GM23338 (cell line): ENCODE measurements around the gene SCN2A. TPM values are rescaled to one million over a fixed set of nuclear protein-coding genes. Genes with fewer than 3 reads are reported as not detected.

ENCODE experiments used
- ATAC-seq: fragments of 200-7000 bp; cut with Tn5 transposase; 3 replicates; pipeline ENCODE4 v1.9.1; 2020
- DNase-seq: peaks from one replicate; pipeline ENCODE4 v3.0.0-alpha.2; 2015; ENCODE audit warnings: low spot score
- H2AFZ ChIP-seq: fragments of 200-600 bp; sonication (generic); 2 replicates; pipeline ENCODE4 v1.8.0; 2016; ENCODE audit warnings: antibody characterized with exemption, mild to moderate bottlenecking, moderate library complexity
- H3F3A ChIP-seq: fragments of 200-600 bp; sonication (generic); replicated peaks from 2 replicates; pipeline ENCODE4 v1.8.0; 2017; ENCODE audit warnings: antibody characterized with exemption, mixed run types, low read depth
- H3K27ac ChIP-seq: fragments of 200-600 bp; sonication (generic); 2 replicates; pipeline ENCODE4 v1.6.1; 2016; ENCODE audit warnings: low read depth
- H3K27me3 ChIP-seq: fragments of 200-600 bp; sonication (generic); 2 replicates; pipeline ENCODE4 v1.8.0; 2016; ENCODE audit warnings: mild to moderate bottlenecking, mixed run types, moderate library complexity; ENCODE audit not compliant: insufficient read depth
- H3K36me3 ChIP-seq: fragments of 200-600 bp; sonication (generic); 2 replicates; pipeline ENCODE4 v1.8.0; 2016; ENCODE audit warnings: mild to moderate bottlenecking; ENCODE audit not compliant: insufficient read depth
- H3K4me1 ChIP-seq: fragments of 200-600 bp; sonication (generic); 2 replicates; pipeline ENCODE4 v1.8.0; 2016; ENCODE audit warnings: mild to moderate bottlenecking, moderate library complexity; ENCODE audit not compliant: insufficient read depth
- H3K4me2 ChIP-seq: fragments of 200-600 bp; sonication (generic); 2 replicates; pipeline ENCODE4 v1.7.1; 2017; ENCODE audit warnings: mixed run types
- H3K4me3 ChIP-seq: fragments of 200-600 bp; sonication (generic); 2 replicates; pipeline ENCODE4 v1.6.1; 2016; ENCODE audit warnings: mixed run types
- H3K79me2 ChIP-seq: fragments of 200-600 bp; sonication (generic); replicated peaks from 2 replicates; pipeline ENCODE4 v1.8.0; 2017; ENCODE audit warnings: mild to moderate bottlenecking; ENCODE audit not compliant: insufficient read depth
- H3K9me2 ChIP-seq: fragments of 200-600 bp; sonication (generic); 2 replicates; pipeline ENCODE4 v1.8.0; 2017; ENCODE audit not compliant: insufficient read depth
- H4K20me1 ChIP-seq: fragments of 200-600 bp; sonication (generic); replicated peaks from 2 replicates; pipeline ENCODE4 v1.8.0; 2017; ENCODE audit warnings: mild to moderate bottlenecking; ENCODE audit not compliant: insufficient read depth
- H3K27ac Mint-ChIP-seq: 2 replicates; pipeline ENCODE4 v1.8.0; 2020; ENCODE audit warnings: inconsistent platforms, mild to moderate bottlenecking, moderate library complexity, mixed read lengths
- H3K27me3 Mint-ChIP-seq: 3 replicates; pipeline ENCODE4 v1.8.0; 2022; ENCODE audit warnings: low read depth, mild to moderate bottlenecking, moderate library complexity, mixed read lengths, inconsistent platforms; ENCODE audit not compliant: insufficient read depth, poor library complexity
- H3K36me3 Mint-ChIP-seq: 3 replicates; pipeline ENCODE4 v1.8.0; 2021; ENCODE audit warnings: low read depth, mild to moderate bottlenecking, inconsistent platforms, moderate library complexity, mixed read lengths
- H3K4me1 Mint-ChIP-seq: 3 replicates; pipeline ENCODE4 v1.8.0; 2020; ENCODE audit warnings: mild to moderate bottlenecking, inconsistent platforms, mixed read lengths
- H3K4me3 Mint-ChIP-seq: 3 replicates; pipeline ENCODE4 v1.8.0; 2021; ENCODE audit warnings: moderate library complexity, mild to moderate bottlenecking, inconsistent platforms, mixed read lengths
- H3K9me3 Mint-ChIP-seq: 3 replicates; pipeline ENCODE4 v1.8.0; 2020; ENCODE audit warnings: moderate library complexity, mild to moderate bottlenecking, inconsistent platforms, mixed read lengths
- CREB1 ChIP-seq: fragments of 250-450 bp; sonication (Bioruptor Pico); IDR thresholded peaks from 2 replicates; pipeline ENCODE4 v1.5.0; 2020; ENCODE audit warnings: low read depth, mild to moderate bottlenecking, moderate library complexity
- CTCF ChIP-seq, 2 experiments: fragments of 200-600 bp in 1 of 2; sonication (generic) in 1 of 2; conservative IDR thresholded peaks; 2 replicates each; pipeline versions ENCODE4 v1.5.1 to v1.6.1; 2016 to 2017; ENCODE audit warnings: antibody characterized with exemption in 2 of 2, low read depth in 2 of 2, mild to moderate bottlenecking in 2 of 2, moderate library complexity in 1 of 2
- EZH2 ChIP-seq: fragments of 200-600 bp; sonication (generic); IDR thresholded peaks from one replicate; pipeline ENCODE4 v1.8.0; 2017; ENCODE audit warnings: antibody characterized with exemption, mild to moderate bottlenecking, low read depth; ENCODE audit not compliant: unreplicated experiment
- EZH2phosphoT487 ChIP-seq: fragments of 200-600 bp; sonication (generic); IDR thresholded peaks from one replicate; pipeline ENCODE4 v1.8.1; 2018; ENCODE audit warnings: antibody characterized with exemption; ENCODE audit not compliant: unreplicated experiment
- JUNB ChIP-seq: IDR thresholded peaks from one replicate; pipeline ENCODE4 v1.6.1; 2016; ENCODE audit warnings: antibody characterized with exemption; ENCODE audit not compliant: unreplicated experiment
- NANOG ChIP-seq: IDR thresholded peaks from 2 replicates; pipeline ENCODE4 v1.6.1; 2016; ENCODE audit warnings: antibody characterized with exemption, borderline replicate concordance
- STAT1 ChIP-seq: IDR thresholded peaks from one replicate; pipeline ENCODE4 v1.6.1; 2016; ENCODE audit warnings: antibody characterized with exemption; ENCODE audit not compliant: unreplicated experiment
- ZNF114 ChIP-seq: fragments of 250-450 bp; sonication (Bioruptor Pico); IDR thresholded peaks from 2 replicates; pipeline ENCODE4 v1.5.0; 2020; ENCODE audit warnings: mild to moderate bottlenecking, moderate library complexity
- ZNF331 ChIP-seq: fragments of 250-450 bp; sonication (Bioruptor Pico); IDR thresholded peaks from 2 replicates; pipeline ENCODE4 v1.5.0; 2020; ENCODE audit warnings: low read depth, mild to moderate bottlenecking, moderate library complexity
- polyA plus RNA-seq: library from polyadenylated mRNA; unstranded; fragments of >200 nt; fragmentation: Nextera tagmentation; extraction: Ambion mirVana; gene quantifications from 2 replicates; pipeline ENCODE4 v1.2.1, GENCODE V29; 2016
- total RNA-seq: library from RNA; depleted of rRNA; stranded (reverse); fragments of >200 nt; shearing (Covaris generic); gene quantifications from 2 replicates; pipeline ENCODE4 v1.2.3, GENCODE V29; 2014
- TF ChIP-seq, protein P1 (sequence below): IDR thresholded peaks from one replicate; pipeline ENCODE4 v1.6.1; 2018; ENCODE audit warnings: antibody characterized with exemption; ENCODE audit not compliant: unreplicated experiment

Gene SCN2A
- total and polyA plus RNA-seq, 2 experiments from 2014 or later = 0.45 to 0.52 TPM

DNA sequence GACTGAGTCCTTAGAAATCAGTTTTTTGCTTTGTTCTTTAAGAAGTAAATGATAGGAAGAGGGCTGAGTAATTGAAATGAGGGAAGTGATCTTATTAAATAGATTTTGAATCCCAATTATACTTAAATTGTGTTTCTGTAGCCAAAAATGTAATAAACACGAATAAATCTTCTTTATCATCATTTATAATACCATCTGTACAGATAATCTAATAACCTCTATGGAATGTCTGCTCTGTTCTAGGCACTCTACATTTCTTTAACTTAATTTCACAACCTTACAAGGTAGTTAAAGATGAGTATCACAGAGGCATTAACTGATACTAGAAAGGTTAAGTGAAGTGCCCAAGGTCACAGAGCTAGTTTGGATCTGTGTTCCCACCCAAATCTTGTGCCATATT, 14.3 kb upstream of the SCN2A start:
- Mint-ChIP-seq H3K4me1 (peaks cover 10% of the 10 kb centered on the region), H3K4me3 (no peak overlapping the region), H3K9me3 (no peaks in the 10 kb centered on the region), H3K36me3 (no peaks in the 10 kb centered on the region), H3K27me3 (no peaks in the 10 kb centered on the region), H3K27ac (no peak overlapping the region)
- ATAC-seq (no peak), DNase-seq (no peak)
- Histone ChIP-seq H3K27ac (no peak overlapping the region), H4K20me1 (no peaks in the 10 kb centered on the region), H2AFZ (no peak overlapping the region), H3K79me2 (no peaks in the 10 kb centered on the region), H3K4me1 (peaks cover 5% of the 10 kb centered on the region; the same call in 1 of the 2 replicates), H3F3A (no peaks in the 10 kb centered on the region), H3K27me3 (no peaks in the 10 kb centered on the region), H3K9me2 (no peaks in the 10 kb centered on the region), H3K36me3 (no peaks in the 10 kb centered on the region), H3K4me3 (no peak overlapping the region), H3K4me2 (no peak overlapping the region)
- TF ChIP-seq NANOG = no peak
- no peak for TF ChIP-seq CTCF (conservative IDR thresholded peaks at IDR 0.05; ENCODE audit: low read depth in 2 of 2)
- TF ChIP-seq EZH2 = no peak
- TF ChIP-seq EZH2phosphoT487 = no peak
- TF ChIP-seq, protein P1, sequence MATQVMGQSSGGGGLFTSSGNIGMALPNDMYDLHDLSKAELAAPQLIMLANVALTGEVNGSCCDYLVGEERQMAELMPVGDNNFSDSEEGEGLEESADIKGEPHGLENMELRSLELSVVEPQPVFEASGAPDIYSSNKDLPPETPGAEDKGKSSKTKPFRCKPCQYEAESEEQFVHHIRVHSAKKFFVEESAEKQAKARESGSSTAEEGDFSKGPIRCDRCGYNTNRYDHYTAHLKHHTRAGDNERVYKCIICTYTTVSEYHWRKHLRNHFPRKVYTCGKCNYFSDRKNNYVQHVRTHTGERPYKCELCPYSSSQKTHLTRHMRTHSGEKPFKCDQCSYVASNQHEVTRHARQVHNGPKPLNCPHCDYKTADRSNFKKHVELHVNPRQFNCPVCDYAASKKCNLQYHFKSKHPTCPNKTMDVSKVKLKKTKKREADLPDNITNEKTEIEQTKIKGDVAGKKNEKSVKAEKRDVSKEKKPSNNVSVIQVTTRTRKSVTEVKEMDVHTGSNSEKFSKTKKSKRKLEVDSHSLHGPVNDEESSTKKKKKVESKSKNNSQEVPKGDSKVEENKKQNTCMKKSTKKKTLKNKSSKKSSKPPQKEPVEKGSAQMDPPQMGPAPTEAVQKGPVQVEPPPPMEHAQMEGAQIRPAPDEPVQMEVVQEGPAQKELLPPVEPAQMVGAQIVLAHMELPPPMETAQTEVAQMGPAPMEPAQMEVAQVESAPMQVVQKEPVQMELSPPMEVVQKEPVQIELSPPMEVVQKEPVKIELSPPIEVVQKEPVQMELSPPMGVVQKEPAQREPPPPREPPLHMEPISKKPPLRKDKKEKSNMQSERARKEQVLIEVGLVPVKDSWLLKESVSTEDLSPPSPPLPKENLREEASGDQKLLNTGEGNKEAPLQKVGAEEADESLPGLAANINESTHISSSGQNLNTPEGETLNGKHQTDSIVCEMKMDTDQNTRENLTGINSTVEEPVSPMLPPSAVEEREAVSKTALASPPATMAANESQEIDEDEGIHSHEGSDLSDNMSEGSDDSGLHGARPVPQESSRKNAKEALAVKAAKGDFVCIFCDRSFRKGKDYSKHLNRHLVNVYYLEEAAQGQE = no peak
- no peak for TF ChIP-seq JUNB

- no peak overlapping the region for H3K27ac Mint-ChIP-seq
- H3K4me1 Mint-ChIP-seq = peaks cover 6% of the 10 kb centered on the region
- H4K20me1 ChIP-seq = no peaks in the 10 kb centered on the region
- no peak for DNase-seq
- no peaks in the 10 kb centered on the region for H3K27me3 Mint-ChIP-seq
- no peak overlapping the region for H2AFZ ChIP-seq
- H3K27me3 ChIP-seq = no peaks in the 10 kb centered on the region
- no peaks in the 10 kb centered on the region for H3K36me3 ChIP-seq
- ATAC-seq = no peak
- H3K79me2 ChIP-seq = no peaks in the 10 kb centered on the region
- no peak overlapping the region for H3K27ac ChIP-seq
- TF ChIP-seq ZNF331 (CRISPR knock-in tag) (no peak), CREB1 (no peak), STAT1 (no peak), CTCF (conservative IDR thresholded peaks at IDR 0.05; ENCODE audit: low read depth in 2 of 2) (no peak), JUNB (no peak), EZH2 (no peak), ZNF114 (CRISPR knock-in tag) (no peak)
- no peak overlapping the region for H3K4me3 Mint-ChIP-seq
- no peaks in the 10 kb centered on the region for H3K9me3 Mint-ChIP-seq
- H3K4me3 ChIP-seq = no peak overlapping the region
- H3K4me2 ChIP-seq = no peak overlapping the region
- peaks cover under 1% of the 10 kb centered on the region; the same call in 1 of the 2 replicates for H3K4me1 ChIP-seq
- no peaks in the 10 kb centered on the region for H3K9me2 ChIP-seq
- no peaks in the 10 kb centered on the region for H3F3A ChIP-seq
- H3K36me3 Mint-ChIP-seq = no peaks in the 10 kb centered on the region
These were observed 11.6 kb upstream of the SCN2A start for GRCh38 chr2:165227571-165227970.
